Muscle of leg (tissue), 9 donors: ENCODE data around the gene CRCP. TPM values are rescaled to one million over a fixed set of nuclear protein-coding genes. Genes with fewer than 3 reads are reported as not detected.

ENCODE experiments used
- polyA plus RNA-seq, 8 donors: library from polyadenylated mRNA; unstranded; fragments of 120-200 nt; gene quantifications; one replicate each; pipeline versions ENCODE4 v1.2.1 to v1.2.3, GENCODE V29; 2013; ENCODE audit warnings: inconsistent platforms in 1 of 8, low replicate concordance in 1 of 8; ENCODE audit not compliant: insufficient read length in 8 of 8, insufficient read depth in 1 of 8
- total RNA-seq: library from RNA; stranded (reverse); fragments of 120-200 nt; gene quantifications from one replicate; pipeline ENCODE4 v1.2.4, GENCODE V29; 2013

Gene CRCP
- total and polyA plus RNA-seq, 9 donors: 19.1 to 25.2 (median 21.7) TPM

Other genes starting within 250 kb of the CRCP start
- 11.0 TPM for gene VKORC1L1, start 241.8 kb upstream of the CRCP start, total RNA-seq
- gene VKORC1L1, start 241.8 kb upstream of the CRCP start, polyA plus RNA-seq: 10 to 100 TPM; 16.4 to 24.4 (median 20.7) TPM
- 20.6 TPM for gene GUSB, start 132.6 kb upstream of the CRCP start, total RNA-seq
- gene GUSB, start 132.6 kb upstream of the CRCP start, polyA plus RNA-seq: 10 to 100 TPM; 38.7 to 50.6 (median 40.9) TPM
- gene ASL, start 39.0 kb upstream of the CRCP start, total RNA-seq: 12.9 TPM
- gene ASL, start 39.0 kb upstream of the CRCP start, polyA plus RNA-seq: 10 to 100 TPM in 6 of 8 donors, 1 to 10 TPM in 2; 9.7 to 20.8 (median 12.5) TPM
- gene TPST1, start 90.5 kb downstream of the CRCP start, total RNA-seq: 39.6 TPM
- gene TPST1, start 90.5 kb downstream of the CRCP start, polyA plus RNA-seq: 10 to 100 TPM; 11.2 to 25.5 (median 14.8) TPM